NCI-H2227 treated with DMSO at 0.1 percent for 48 hours (cell line): Measurements from ENCODE around the gene EVX2.

Experiments used
- DNase-seq: peaks from one replicate; lab custom pipeline; 2025; lab: John Stamatoyannopoulos, UW

EVX2 gene

DNA sequence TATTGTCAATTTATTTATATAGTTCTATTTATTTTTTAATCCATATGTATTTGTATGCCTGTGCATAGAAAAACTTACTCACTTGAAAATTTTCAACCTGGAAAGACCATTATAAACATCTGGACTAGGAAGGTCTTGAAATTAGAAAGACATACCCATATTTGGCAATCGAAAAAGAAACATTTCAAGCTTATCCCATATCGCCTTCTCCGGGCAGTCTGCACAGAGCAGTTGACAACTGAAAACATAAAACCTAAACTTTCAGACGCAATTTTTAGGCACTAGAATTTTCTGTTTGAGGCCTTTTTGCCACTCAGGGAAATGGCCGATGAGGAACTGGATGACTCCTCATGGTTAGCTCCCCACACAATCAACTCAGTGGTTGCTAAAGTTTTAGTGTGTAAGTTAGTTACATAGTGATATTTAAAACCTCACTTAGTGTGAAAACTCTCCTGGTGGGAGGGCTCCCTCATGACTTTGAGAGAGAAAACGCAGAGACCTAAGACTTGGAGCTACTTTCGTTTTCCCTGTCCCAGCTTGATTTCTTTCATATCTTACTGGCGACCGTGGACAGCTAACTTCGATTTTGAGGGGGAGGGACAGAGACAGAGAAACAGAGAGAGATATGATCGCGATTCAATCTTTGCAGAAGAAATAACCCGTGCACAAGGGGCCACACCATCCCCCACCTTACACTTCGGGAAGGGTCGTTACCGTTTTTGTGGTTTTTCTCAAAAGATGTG is 12.7 kb upstream of the EVX2 start:
- no peak for DNase-seq

DNA sequence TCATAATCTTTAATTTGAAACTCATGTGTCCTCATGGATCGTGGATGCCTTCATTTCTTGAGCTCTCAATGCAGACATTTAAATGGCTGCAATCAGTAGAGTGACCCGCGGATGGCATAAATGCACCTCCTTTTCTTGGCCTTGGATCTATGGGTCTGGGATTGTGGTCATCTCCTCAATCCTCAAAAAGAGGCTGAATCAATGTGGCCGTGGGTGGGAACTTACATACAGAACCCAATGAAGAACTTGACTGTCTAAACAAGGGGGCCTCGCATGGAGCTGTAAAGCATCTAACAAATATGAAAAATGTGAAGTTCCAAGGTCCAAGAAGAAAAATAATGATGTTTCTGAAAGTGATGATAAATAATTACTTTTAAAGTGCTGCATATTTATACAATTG is 11.7 kb upstream of the EVX2 start:
- DNase-seq, result no peak

DNA sequence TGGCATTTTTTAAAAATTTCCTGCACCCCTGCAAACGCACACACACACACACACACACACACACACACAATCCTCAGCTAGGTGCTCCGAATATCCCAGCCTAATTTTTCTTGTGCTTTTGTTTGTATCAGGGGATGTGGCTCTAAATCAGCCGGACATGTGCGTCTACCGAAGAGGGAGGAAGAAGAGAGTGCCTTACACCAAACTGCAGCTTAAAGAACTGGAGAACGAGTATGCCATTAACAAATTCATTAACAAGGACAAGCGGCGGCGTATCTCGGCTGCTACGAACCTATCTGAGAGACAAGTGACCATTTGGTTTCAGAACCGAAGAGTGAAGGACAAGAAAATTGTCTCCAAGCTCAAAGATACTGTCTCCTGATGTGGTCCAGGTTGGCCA is 10.6 kb upstream of the EVX2 start:
- no peak for DNase-seq

DNA sequence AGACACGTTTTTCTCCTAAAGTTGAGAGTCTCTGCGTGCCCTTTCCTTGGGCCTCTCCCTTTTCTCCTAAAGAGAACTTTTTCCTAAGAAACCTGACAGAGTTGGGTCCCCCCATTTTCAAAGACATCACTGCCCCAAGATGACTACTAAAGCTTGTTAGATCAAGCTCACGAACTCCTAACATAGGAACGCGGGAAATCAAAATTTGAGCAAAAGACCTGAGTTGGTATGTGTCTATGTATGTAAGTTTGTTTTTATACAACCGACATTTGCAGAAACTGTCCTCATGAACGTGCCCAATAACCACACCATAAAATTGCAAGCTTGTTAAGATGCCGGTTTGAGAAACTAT is 10.1 kb upstream of the EVX2 start:
- DNase-seq, result no peak

DNA sequence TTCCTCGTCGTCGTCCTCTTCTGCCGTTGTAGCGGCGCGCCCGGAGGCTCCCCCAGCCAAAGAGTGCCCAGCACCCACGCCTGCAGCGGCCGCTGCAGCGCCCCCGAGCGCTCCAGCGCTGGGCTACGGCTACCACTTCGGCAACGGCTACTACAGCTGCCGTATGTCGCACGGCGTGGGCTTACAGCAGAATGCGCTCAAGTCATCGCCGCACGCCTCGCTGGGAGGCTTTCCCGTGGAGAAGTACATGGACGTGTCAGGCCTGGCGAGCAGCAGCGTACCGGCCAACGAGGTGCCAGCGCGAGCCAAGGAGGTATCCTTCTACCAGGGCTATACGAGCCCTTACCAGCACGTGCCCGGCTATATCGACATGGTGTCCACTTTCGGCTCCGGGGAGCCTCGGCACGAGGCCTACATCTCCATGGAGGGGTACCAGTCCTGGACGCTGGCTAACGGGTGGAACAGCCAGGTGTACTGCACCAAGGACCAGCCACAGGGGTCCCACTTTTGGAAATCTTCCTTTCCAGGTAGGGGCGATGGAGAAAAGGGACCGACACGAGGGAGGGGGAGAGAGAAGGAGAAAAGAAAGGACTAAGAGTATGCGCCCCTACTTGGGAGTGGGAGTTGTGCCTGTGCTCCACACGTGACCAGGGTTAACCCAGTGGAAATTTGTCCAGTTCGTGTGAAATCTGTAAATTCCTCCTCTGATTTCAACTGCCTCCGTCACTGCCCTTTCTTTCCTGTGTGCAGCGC is 9.6 kb upstream of the EVX2 start:
- peak; percentile 32 for DNase-seq

DNA sequence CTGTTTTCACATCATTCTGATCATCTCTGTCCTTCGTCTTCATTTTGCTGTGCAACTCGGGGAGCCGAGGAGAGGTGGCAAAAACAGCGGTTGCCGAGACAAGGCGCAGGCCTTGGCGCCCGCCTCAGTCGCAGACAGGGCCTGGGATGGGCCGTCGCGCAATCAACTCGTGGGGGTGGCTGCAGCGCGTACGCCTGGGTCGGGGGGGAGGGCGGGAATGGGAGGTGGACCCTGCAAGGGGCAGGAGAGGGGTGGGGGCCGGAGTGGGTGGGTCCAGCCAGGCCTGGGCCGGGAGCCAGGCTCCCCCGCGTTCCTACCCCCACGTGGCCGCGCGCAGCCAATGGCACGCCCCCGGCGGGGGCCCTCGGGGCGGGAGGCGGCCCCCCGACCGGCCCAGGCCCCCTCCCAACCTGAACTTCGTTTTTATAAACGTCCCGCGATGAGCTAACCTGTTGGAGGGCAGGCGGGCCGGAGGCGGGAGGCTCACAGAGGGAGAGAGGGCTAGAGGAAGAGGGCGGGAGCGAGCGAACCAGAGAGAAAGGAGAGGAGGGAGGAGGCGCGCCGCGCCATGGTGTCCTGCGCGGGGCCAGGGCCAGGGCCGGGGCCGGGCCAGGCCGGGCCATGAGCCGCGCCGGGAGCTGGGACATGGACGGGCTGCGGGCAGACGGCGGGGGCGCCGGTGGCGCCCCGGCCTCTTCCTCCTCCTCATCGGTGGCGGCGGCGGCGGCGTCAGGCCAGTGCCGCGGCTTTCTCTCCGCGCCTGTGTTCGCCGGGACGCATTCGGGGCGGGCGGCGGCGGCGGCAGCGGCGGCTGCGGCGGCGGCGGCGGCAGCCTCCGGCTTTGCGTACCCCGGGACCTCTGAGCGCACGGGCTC is 8.7 kb upstream of the EVX2 start, which contains the start of gene HOXD13:
HOXD13 (plus strand) TSS at position 452 of the 875 bp plus-strand sequence; CDS start at position 622, 170 bp downstream.
- peak; percentile 84 for DNase-seq

DNA sequence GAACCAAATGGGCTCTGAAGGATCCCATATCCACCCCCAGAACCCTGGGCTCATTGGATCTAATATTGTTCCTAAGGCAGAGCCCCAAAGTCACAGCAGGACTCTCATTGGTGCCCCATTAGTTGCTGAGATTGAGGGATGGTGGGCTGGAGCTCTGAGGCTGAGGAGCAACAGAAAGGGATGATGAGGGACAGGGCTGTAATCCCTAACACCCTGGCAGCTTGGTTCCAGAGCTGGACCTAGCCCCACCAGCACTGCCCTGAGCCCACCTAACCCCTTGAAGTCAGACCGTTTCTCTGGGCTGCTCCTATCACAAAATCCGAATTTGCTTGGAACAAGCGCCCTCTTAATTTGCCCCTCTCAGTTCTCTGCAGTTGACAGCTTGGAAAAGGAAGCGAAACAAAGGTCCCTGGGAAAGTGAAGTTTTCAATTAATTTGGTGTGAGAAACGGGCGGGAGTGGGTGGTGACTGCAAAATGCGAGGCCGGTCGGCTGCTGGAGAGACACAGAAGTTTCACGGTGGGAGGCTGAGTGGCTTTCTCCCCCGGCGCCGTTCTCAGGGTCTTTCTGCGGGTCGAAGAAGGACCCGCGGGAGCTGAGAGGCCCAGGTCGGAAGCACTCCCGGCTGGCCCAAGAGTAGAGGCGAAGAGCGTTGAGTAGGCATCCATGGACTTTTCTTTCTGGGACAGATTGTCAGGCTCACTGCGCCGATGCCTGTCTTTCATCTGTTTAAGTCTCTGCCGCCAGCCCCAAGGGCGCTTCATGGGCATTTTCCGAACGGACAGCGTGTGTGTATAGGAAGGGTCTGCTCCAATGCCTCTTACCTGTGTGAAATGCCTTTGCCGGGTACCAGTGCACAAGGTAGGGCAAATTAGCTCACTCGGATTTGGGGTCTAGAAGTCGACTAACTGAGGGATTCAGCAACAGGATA is 7.8 kb upstream of the EVX2 start:
- peak; percentile 57 for DNase-seq

DNA sequence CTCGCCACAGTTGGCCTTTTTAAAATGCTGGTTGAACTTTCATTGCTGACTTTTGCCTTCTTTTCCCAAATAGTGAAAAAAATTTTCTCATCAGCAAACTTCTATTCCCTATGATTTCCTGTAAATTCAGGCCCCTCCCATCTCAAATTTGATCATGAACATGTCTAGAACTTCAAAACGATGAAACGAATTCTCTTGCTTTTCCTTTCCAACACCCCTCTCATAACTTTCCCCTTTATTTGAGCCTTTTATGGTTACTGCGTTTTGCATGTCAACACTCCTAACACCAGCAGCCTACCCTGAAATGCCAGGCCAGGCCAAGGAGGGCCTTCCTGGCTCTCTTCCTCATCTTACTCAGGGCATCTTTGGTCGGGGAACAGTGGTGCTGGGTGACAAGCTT is 7.1 kb upstream of the EVX2 start:
- no peak for DNase-seq

DNA sequence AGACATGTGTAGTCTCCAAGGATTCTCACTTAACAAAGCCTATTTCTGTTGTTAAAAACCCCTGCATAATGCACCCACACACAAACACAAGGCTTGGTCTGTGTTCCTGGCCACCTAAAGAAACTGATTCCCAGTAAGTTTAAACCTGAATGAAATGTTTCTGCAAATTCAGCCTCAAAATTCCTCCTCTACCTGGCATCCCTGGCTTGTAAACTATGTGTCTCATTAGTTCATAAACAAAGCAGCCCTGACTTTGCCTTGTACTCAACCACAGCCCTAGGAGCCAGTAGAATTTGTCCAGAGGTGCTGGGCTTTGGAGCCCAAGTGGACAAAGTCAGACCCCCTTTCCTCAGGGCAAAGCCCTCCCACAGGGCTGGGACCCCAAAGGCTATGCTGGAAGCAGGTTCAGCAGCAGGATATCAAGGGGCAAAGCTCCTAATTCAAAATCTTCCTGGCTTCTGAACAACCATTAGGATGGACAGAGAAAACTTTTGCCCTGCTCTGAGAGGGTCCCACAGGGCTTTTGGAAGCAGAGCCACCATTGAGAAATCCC is 6.2 kb upstream of the EVX2 start:
- DNase-seq, result no peak

DNA sequence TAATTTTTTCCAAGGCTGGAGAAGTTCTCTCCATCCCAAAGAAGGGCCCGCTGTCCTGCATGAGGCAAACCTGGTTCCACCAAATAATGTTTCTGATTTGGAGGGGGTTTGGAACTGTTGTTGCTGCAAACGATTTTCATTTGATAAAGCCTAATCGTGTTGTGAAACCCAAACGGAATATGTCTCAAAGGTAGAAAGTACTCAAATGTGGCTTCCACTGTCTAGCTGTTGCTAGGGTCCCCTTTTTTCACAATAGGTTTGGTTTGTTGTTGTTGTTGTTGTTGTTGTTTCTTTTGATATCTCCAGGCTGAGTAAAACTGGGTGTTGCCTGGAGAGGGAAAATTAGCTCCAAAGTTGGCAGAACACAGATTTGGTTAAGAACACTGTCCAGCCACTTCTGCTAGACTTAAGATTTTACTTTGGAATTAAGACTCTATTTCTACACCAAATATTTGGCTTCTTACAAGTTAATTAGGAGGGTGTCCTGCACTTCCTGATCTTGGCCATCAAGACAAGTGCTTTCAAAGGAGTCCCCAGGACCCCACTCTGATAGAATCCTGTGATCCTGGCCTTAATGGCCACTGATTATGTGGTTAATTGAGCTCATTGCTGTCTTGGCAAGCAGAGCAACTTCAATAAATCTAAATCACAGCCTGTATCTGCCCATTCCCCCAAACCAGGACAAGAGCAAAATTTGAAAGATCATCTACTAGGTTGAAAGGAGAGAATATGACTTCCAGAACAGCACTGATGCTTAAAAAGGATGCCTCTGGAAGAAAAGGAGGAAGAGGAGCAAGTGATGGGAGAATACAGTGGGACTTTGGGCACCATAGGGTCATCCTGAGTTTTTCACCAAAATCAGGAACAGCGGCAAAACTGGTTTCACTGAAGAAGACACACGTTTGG is 5.4 kb upstream of the EVX2 start:
- DNase-seq, result no peak

DNA sequence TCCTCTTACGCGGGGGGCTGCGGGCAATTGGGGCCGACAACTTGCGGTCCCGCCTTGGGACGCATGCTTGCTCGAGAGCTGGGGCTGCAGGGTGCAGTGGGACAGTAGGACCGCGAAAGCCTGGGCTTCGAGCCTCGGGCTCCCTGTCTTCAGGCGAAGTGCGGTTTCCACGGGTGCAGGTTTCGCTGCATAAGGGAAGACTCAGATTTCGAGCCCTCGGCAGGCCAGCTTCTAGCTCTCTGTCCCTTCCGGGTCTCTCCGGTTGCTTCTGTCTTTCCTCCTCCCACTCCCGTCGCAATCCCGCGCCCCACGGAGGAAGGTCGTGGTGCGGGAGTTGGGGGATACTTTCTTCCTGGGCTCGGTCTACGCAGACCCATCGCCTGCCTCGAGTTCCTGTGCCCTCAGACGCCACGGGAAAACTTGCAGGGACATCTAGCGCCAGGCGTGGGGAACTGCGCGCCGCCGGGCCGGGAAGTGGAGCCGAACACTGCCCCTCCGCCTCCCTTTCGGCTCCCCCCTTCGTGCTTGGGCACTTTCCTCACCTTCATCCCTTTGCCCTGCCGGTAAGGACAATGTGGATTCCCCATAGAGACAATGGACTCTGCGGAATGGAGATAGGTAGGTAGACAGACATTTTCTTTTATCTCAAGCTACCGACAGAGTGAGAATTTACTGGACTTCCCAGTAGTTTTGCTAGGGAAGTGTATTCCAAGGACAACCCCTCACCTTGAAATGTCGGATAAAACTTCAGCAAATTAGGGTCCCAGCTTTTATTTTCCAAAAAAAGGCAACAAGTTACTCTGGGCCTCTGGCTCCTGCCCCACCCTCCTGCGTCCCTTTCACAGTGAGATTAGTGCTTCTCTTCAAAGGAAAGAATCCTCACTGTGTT is 4.5 kb upstream of the EVX2 start:
- peak; percentile 66 for DNase-seq

DNA sequence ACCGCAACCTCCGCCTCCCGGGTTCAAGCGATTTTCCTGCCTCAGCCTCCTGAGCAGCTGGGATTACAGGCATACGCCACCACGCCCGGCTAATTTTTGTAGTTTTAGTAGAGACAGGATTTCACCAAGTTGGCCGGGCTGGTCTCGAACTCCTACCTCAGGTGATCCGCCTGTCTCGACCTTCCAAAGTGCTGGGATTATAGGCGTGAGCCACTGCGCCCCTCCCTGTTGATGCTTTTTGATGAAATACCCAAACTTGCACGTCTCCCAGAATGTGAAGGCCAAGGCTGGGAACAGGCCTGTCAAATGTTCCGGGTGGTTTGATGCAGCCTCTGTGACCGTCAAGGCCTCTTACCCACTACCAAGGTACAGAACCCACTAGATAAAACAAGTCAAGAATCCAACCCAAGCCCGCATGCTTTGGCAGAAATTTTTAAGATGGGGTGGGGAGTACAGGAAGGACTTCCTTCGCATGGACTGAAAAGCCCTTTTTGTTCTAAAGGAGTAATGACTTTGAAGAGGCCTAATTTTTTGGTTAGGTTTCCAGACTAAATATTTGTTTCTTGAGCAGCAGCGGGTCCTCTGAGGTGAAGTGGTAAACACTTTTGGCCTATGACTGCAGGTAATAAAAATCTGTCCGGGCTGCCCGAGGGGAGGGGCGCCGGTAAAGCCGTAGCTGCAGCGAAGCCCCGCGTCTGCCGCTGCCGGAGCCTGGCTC is 3.7 kb upstream of the EVX2 start:
- no peak for DNase-seq

DNA sequence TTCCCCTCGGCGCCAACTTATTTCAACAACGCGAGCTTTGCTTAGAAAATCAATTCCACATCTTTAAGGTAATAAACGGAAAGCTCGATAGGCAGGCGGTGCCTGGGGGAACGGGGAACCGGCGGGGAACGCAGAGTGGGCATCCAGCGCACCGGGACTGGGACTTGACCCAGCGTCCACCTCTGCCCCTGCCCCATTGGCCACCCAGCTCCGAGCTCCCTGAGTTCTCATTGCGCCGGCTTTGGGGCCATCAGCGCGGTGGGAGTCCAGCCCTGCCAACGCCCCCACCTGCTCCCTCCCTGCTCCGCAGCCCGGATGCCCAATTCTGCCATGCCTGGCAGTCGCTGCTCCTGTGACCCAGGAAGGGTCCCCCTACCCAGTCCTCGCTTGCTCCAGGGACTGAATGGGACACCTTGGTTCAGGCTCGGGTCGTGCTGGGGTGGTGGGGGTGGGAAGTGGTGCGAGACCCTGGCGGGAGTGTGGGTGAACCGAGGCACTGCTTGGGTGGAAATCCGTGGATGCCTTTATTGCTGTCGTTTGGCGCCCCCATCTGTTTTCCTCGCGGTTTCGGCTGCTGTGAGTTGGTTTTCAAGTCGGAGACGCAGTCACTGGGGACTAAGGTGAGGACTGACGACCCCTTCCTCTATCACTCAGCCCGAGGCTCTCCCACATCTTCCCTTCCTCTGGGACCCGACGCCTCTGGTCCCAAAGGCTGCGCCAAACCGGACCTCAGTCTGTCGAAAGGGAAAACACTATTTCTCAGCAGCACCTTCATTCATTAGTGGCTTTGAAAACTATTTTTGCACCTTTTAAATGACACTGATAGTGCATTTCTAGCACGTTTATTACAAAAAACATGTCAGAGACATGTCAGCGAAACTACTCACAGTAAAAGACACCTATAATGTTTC is 2.4 kb upstream of the EVX2 start:
- peak; percentile 48 for DNase-seq

DNA sequence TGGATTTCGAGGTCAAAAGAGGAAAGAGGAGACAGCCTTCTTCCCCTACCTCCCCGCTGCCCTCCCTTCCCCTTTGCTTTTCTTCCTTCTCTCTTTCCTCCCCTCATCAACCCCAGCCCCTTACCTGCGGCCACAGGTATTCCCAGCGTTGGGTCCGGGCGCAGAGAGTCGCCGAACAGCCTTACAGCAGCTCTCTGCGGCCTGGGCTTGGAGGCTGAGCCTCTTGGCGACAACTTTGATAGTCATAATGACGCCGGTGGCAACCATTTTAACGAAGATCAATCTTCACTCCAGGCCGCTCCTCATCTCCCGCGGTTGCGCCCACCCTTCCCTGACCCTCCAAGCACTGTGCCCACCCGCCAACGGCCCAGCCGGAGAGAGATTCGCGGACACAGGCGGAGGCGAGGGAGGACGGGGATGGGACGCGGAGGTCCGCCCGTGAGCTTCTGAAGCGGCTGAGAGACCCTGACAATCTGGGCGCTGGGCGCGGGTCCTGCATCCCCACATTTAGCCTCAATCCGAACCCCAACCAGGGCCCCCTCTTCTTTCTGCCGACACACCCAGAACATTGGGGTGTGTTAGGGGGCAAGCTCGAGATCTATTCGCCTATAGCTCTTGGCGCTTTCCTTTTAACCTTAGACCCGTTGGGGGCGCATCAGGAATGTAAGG is 1.5 kb upstream of the EVX2 start:
- DNase-seq, result no peak

DNA sequence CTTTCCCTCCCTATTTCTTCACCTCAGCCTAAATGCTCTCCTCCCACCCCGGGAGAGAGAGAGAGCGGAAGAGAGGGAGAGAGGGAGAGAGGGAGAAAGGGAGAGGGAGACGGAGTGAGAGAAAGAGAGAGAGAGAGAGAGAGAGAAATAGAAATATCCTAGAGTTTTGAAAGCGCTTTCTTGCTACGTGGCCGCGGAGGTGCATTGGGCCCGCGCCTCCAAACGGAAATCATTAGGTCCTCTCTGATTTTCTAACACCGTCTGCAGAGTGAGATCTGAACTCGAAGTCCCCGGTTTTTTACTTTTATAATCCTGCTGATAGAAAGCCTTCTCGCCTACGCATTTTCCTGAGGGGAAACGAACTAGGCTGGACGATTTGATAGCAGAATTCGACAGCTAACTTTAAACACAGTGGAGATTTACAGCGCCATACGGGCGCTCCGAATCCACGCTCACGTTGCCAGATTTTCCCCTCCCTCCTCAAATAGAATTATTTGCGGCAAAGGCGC is 903 bp upstream of the EVX2 start:
- peak; percentile 63 for DNase-seq
